Spinal cord (tissue), 10 donors: ENCODE measurements around the gene NLGN3. TPM values are rescaled to one million over a fixed set of nuclear protein-coding genes. Genes with fewer than 3 reads are reported as not detected.

Experiments
- DNase-seq, 6 donors: peaks; one replicate each; pipeline versions ENCODE4 v3.0.0 to v3.0.0-alpha.2; 2013 to 2015; ENCODE audit warnings: low spot score in 6 of 6, low read depth in 4 of 6
- H3K27ac ChIP-seq: one replicate; pipeline ENCODE4 v1.5.1; 2013; ENCODE audit warnings: low read depth, low read length, control low read depth
- H3K27me3 ChIP-seq: one replicate; pipeline ENCODE4 v1.6.1; 2013; ENCODE audit warnings: low read length; ENCODE audit not compliant: control insufficient read depth, insufficient read depth
- H3K36me3 ChIP-seq: one replicate; pipeline ENCODE4 v1.6.1; 2013; ENCODE audit warnings: low read length; ENCODE audit not compliant: control insufficient read depth, insufficient read depth
- H3K4me1 ChIP-seq: one replicate; pipeline ENCODE4 v1.6.1; 2013; ENCODE audit warnings: low read length; ENCODE audit not compliant: control insufficient read depth, insufficient read depth
- H3K4me3 ChIP-seq: one replicate; pipeline ENCODE4 v1.5.1; 2013; ENCODE audit warnings: low read depth, low read length, control low read depth
- H3K9me3 ChIP-seq: one replicate; pipeline ENCODE4 v1.6.1; 2013; ENCODE audit warnings: low read length; ENCODE audit not compliant: control insufficient read depth, insufficient read depth
- WGBS: methylation state at CpG from one replicate; pipeline ENCODE4 v1.1.5; 2013; ENCODE audit warnings: missing lambda C conversion rate; ENCODE audit not compliant: insufficient coverage; 5-methylcytosine and 5-hydroxymethylcytosine counted together
- polyA plus RNA-seq, 2 donors: library from polyadenylated mRNA; unstranded; fragments of 120-200 nt; gene quantifications; one replicate each; pipeline ENCODE4 v1.2.1, GENCODE V29; 2013; ENCODE audit not compliant: insufficient read length in 2 of 2
- total RNA-seq, 2 donors: library from RNA; depleted of rRNA in 1 of 2; stranded (reverse); fragments of 120-200 nt in 1 of 2; fragments of >200 nt in 1 of 2; gene quantifications; one replicate each; pipeline versions ENCODE4 v1.2.3 to v1.2.4, GENCODE V29; 2013 to 2014
- donor health status: healthy.

Gene NLGN3
- total and polyA plus RNA-seq, 4 donors = 31.2 to 148 (median 80.5) TPM

DNA sequence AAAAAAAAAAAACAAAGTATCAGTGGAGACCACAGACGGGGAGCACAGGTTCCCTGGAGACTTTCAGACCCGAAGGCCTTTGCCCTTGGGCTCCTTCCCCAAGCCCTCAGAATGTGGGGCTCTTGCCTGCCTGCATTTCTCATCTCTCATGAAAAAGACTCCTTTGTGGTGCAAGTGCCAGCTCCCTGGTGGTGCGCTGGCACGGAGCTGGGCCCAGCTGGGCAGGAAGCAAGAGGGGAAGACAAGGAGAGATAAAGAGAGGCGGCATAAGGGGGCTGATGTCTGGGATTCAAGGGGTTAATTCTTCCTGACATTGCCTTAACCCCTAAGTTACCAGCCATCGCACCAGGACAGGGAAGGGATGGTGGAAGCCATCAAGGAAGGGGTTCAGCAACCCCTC lies 21.8 kb downstream of the NLGN3 start:
- H3K27ac ChIP-seq = no peak overlapping the region
- DNase-seq = peak in 2 of 6 donors; percentile 13 to 30
- peaks cover 6% of the 10 kb centered on the region for H3K4me1 ChIP-seq
- no peak overlapping the region for H3K4me3 ChIP-seq
- no peaks in the 10 kb centered on the region for H3K27me3 ChIP-seq
- no peaks in the 10 kb centered on the region for H3K9me3 ChIP-seq
- peaks cover 34% of the 10 kb centered on the region for H3K36me3 ChIP-seq
- 35% methylated on average over 2 of the region's 6 CpGs for WGBS

DNA sequence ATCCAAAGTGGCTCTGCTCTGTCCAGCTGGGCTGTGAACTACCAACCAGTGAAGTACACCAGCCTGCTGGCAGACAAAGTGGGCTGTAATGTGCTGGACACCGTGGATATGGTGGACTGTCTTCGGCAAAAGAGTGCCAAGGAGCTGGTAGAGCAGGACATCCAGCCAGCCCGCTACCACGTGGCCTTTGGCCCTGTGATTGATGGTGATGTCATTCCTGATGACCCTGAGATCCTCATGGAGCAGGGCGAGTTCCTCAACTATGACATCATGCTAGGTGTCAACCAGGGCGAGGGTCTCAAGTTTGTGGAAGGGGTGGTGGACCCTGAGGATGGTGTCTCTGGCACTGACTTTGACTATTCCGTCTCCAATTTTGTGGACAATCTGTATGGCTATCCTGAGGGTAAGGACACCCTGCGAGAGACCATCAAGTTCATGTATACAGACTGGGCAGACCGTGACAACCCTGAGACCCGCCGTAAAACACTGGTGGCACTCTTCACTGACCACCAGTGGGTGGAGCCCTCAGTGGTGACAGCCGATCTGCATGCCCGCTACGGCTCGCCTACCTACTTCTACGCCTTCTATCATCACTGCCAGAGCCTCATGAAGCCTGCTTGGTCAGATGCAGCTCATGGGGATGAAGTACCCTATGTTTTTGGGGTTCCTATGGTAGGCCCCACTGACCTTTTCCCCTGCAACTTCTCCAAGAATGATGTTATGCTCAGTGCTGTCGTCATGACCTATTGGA lies 22.6 kb downstream of the NLGN3 start:
- no peak for DNase-seq
- Histone ChIP-seq H3K9me3 (no peaks in the 10 kb centered on the region), H3K4me3 (no peak overlapping the region), H3K27ac (no peak overlapping the region), H3K4me1 (peaks cover 6% of the 10 kb centered on the region), H3K27me3 (no peaks in the 10 kb centered on the region), H3K36me3 (peaks cover 34% of the 10 kb centered on the region)
- WGBS = 86% methylated on average over 15 of the region's 17 CpGs

DNA sequence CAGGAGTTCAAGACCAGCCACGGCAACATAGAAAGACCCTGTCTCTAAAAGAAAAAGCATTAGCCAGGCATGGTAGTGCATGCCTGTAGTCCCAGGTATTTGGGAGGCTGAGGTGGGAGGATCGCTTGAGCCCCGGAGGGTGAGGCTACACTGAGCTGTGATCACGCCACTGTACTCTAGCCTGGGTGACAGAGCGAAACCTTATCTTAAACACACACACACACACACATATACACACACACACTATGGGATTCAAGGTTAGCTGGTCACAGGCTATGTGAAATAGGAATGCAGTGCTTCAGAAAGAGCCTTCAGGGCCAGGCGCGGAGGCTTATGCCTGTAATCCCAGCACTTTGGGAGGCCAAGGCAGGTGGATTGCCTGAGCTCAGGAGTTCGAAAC lies 23.5 kb downstream of the NLGN3 start:
- Histone ChIP-seq H3K27me3 (no peaks in the 10 kb centered on the region), H3K36me3 (peaks cover 34% of the 10 kb centered on the region), H3K4me3 (no peak overlapping the region), H3K4me1 (peaks cover 6% of the 10 kb centered on the region), H3K9me3 (no peaks in the 10 kb centered on the region), H3K27ac (no peak overlapping the region)
- no peak for DNase-seq
- WGBS = 88% methylated on average over 6 of the region's 8 CpGs

DNA sequence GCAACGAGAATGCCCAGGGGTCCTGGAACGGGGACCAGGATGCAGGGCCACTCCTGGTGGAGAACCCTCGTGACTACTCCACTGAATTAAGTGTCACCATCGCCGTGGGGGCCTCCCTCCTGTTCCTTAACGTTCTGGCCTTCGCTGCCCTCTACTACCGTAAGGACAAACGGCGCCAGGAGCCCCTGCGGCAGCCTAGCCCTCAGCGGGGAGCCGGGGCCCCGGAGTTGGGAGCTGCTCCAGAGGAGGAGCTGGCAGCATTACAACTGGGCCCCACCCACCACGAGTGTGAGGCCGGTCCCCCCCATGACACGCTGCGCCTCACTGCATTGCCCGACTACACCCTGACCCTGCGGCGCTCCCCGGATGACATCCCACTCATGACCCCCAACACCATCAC lies 24.9 kb downstream of the NLGN3 start:
- H3K4me3 ChIP-seq = no peak overlapping the region
- peaks cover 26% of the 10 kb centered on the region for H3K36me3 ChIP-seq
- H3K27me3 ChIP-seq = no peaks in the 10 kb centered on the region
- peaks cover 6% of the 10 kb centered on the region for H3K4me1 ChIP-seq
- WGBS = 79% methylated on average over 21 of the region's 22 CpGs
- H3K9me3 ChIP-seq = no peaks in the 10 kb centered on the region
- no peak overlapping the region for H3K27ac ChIP-seq
- no peak for DNase-seq

DNA sequence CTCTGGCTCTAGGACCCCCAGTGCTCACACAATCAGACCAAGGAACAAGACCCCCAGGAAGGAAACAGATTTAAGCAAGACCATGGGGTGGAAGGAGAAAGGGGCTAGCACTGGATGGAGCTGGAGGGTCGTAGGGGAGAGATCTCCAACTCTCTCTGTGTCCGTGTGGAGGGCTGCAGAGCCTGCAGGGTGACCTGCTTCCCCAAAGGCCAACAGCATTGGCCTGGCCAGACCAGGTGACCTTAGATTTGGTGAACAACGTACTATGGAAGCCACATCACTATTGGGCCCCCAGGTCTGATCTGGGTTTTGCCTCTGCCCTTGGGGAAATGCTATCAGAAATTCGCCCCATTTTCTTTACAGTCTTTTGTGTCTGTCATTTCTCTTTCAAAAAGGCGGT lies 26.0 kb downstream of the NLGN3 start:
- no peak for DNase-seq
- Histone ChIP-seq H3K4me1 (peaks cover under 1% of the 10 kb centered on the region), H3K9me3 (no peaks in the 10 kb centered on the region), H3K4me3 (no peak overlapping the region), H3K36me3 (peaks cover 26% of the 10 kb centered on the region), H3K27ac (no peak overlapping the region), H3K27me3 (no peaks in the 10 kb centered on the region)
- WGBS = 52% methylated on average over 3 of the region's 5 CpGs

DNA sequence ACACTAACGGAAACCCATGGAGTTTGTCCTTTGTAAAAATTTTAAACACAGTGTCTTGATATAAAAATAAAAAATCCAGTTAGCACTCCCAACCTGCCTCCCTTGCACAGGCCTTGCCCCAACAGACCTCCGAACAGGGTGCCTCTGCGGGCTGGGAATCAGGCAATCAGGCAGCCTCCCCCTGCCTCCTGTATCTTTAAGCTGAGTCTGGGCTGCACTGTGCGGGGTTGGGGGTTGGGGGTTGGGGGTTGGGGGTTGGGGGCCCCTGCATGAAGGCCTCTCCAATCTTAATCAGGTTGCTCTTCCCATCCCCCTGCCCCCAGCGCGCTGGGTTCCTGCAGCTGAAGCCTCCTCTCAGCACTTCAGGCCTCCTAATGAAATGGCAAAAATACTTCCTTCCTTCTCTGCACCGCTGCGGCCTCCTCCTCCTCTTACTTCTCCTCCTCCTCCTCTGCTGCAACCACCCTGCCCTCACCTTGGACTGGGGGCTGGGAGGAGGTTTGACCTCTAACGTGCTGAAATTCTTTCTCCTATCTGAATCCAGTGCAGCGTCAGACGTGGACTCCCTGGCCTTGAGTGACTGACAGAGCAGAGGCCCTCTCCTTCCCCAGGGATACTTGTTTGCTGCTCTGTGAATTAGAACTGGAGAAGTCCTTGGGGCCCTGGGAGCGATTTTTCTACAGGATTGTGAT lies 26.6 kb downstream of the NLGN3 start:
- H3K4me1 ChIP-seq = no peaks in the 10 kb centered on the region
- 25% methylated on average over 4 of the region's 12 CpGs for WGBS
- no peak for DNase-seq
- no peaks in the 10 kb centered on the region for H3K27me3 ChIP-seq
- H3K9me3 ChIP-seq = no peaks in the 10 kb centered on the region
- H3K27ac ChIP-seq = no peak overlapping the region
- H3K36me3 ChIP-seq = peaks cover 26% of the 10 kb centered on the region
- no peak overlapping the region for H3K4me3 ChIP-seq

DNA sequence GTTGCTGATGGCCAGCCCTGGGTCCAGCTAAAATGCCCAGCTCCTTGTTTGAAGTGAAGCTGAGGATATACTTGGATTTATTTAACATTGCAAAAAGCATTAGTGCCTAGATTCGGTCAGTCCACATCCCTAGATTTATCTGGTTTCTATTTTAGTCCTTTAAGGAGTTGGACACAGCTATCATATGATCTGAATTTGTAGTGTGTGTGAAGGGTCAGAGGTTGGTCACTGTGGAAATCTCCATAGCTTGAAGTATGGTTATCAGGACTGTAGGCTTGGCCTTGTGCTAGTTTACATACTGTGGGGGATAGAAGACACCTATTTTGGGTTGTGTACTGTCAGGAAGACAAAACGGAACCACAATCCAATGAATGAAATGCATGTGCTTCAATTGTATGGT lies 28.8 kb downstream of the NLGN3 start:
- H3K36me3 ChIP-seq = peaks cover 15% of the 10 kb centered on the region
- no peak overlapping the region for H3K4me3 ChIP-seq
- H3K9me3 ChIP-seq = no peaks in the 10 kb centered on the region
- DNase-seq = no peak
- H3K4me1 ChIP-seq = no peaks in the 10 kb centered on the region
- 63% methylated on average over 1 of the region's 2 CpGs for WGBS
- no peak overlapping the region for H3K27ac ChIP-seq
- no peaks in the 10 kb centered on the region for H3K27me3 ChIP-seq

DNA sequence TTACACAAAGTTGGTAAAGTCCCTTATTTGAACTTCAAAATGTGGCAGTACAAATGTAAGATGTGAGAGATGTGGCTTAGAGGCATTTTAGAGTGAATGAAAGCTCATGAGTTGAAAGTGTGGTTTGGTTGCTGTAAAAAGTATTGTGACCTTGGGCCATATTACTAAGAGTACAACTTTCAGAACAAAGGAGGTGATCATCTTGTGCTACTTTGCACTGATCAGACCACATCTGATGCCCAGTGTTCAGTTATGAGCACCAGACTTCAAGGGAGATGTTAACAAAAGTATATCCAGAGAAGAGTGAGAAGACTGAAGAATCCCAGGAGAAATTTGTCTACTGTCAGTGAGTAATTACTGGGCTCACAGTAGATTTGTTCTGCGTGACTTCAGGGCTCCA lies 30.2 kb downstream of the NLGN3 start:
- WGBS = no CpG with 5 or more reads among the region's 1 CpG
- H3K9me3 ChIP-seq = no peaks in the 10 kb centered on the region
- no peak overlapping the region for H3K4me3 ChIP-seq
- H3K36me3 ChIP-seq = peaks cover 5% of the 10 kb centered on the region
- H3K27me3 ChIP-seq = no peaks in the 10 kb centered on the region
- no peaks in the 10 kb centered on the region for H3K4me1 ChIP-seq
- DNase-seq = no peak
- H3K27ac ChIP-seq = no peak overlapping the region

DNA sequence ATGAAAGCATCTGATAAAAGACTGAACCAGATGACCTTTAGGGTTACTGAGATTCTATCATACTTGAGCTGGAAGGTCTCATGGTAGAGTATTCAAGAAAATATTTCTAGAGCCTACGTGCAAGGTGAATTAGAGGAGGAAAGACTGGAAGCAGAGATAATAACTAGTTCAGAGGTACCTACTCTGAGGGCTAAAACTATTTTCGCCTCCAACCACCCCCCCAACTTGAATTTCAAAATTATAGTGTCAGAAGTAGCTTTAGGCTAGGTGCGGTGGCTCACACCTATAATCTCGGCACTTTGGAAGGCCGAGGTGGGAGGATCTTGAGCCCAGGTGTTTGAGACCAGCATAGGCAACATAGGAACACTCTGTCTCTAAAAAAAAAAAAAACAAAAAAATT lies 30.9 kb downstream of the NLGN3 start:
- no peak overlapping the region for H3K4me3 ChIP-seq
- H3K36me3 ChIP-seq = no peaks in the 10 kb centered on the region
- no peaks in the 10 kb centered on the region for H3K27me3 ChIP-seq
- DNase-seq = no peak
- no peaks in the 10 kb centered on the region for H3K9me3 ChIP-seq
- H3K27ac ChIP-seq = no peak overlapping the region
- no peaks in the 10 kb centered on the region for H3K4me1 ChIP-seq
- no CpG with 5 or more reads among the region's 5 CpGs for WGBS

DNA sequence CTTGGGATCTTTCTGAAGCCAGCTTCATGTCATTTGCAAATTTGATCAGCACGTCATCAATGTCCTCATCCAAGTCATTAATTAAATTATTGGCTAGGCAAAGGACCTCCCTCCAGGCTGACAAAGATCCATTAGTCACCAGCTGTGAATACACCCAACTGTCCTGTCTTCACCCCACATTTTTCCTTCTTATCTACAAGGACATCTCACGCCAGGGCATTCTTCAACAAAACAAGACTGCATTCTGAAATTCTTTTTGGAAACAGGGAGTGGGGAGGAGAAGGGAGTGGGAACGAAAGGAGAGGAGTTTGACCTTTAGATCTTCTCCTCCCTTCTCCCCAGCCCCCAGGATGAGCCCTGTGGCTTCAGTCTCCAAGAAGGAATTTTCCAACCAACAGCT lies 32.7 kb downstream of the NLGN3 start:
- Histone ChIP-seq H3K27me3 (no peaks in the 10 kb centered on the region), H3K4me3 (no peak overlapping the region), H3K27ac (no peak overlapping the region), H3K4me1 (peaks cover 6% of the 10 kb centered on the region), H3K9me3 (no peaks in the 10 kb centered on the region), H3K36me3 (no peaks in the 10 kb centered on the region)
- 33% methylated on average over 1 of the region's 3 CpGs for WGBS
- no peak for DNase-seq
